H1 (cell line): Measurements from ENCODE around the gene COX7A1. TPM values are rescaled to one million over a fixed set of nuclear protein-coding genes. Genes with fewer than 3 reads are reported as not detected.

Source experiments
- ASH2L ChIP-seq: fragments of 200-600, 300-600 bp; sonication (generic); IDR thresholded peaks from one replicate; pipeline ENCODE4 v1.7.1; 2017; ENCODE audit warnings: low read length
- GTF2F1 ChIP-seq: IDR thresholded peaks from 2 replicates; pipeline ENCODE4 v1.6.1; 2012; ENCODE audit warnings: low read depth, low read length, improper control_type of control experiment, borderline replicate concordance
- SAP30 ChIP-seq: fragments of 300-600 bp; sonication (generic); IDR thresholded peaks from 2 replicates; pipeline ENCODE4 v1.7.1; 2012; ENCODE audit warnings: low read length, moderate library complexity, mild to moderate bottlenecking, inconsistent platforms; ENCODE audit not compliant: insufficient read depth, insufficient replicate concordance
- SP2 ChIP-seq: IDR thresholded peaks from 2 replicates; pipeline ENCODE4 v1.6.1; 2012; ENCODE audit warnings: mild to moderate bottlenecking, low read length, inconsistent platforms
- SUZ12 ChIP-seq: fragments of 200-600 bp; sonication (generic); IDR thresholded peaks from 2 replicates; pipeline ENCODE4 v1.6.1; 2012; ENCODE audit warnings: mild to moderate bottlenecking, inconsistent platforms, low read length, moderate library complexity, mixed read lengths
- TAF1 ChIP-seq: IDR thresholded peaks from 2 replicates; pipeline ENCODE4 v1.6.1; 2011; ENCODE audit warnings: mild to moderate bottlenecking, low read depth, low read length
- TAF7 ChIP-seq: optimal IDR thresholded peaks from 2 replicates; pipeline ENCODE3; 2011; ENCODE audit warnings: low read depth, mild to moderate bottlenecking, inconsistent platforms, low read length, moderate library complexity, borderline replicate concordance
- polyA plus RNA-seq, 7 experiments: library from polyadenylated mRNA; depleted of rRNA in 3 of 7; stranded (reverse) in 5 of 7; unstranded in 2 of 7; fragments of >200 nt in 5 of 7; fragments of 200-250 nt in 2 of 7; gene quantifications; 1 replicate in 5 of 7; 2 replicates in 1 of 7; 4 replicates in 1 of 7; pipeline versions ENCODE4 v1.2.1 to v1.2.3, GENCODE V29; 2011 to 2013; ENCODE audit warnings: missing spikeins in 2 of 7, mixed read lengths in 2 of 7
- total RNA-seq: library from RNA; stranded (reverse); fragmentation: NEBNext Ultra II Directional; extraction: Animal tissue kit (Norgen Biotek cat#: 25700); gene quantifications from 2 replicates; pipeline ENCODE4 v1.2.1, GENCODE V29; 2021
- TF ChIP-seq, protein P1 (sequence below): IDR thresholded peaks from 2 replicates; pipeline ENCODE4 v1.6.1; 2011; ENCODE audit warnings: low read depth, mild to moderate bottlenecking, low read length; ENCODE audit not compliant: insufficient read depth

COX7A1 gene
- total and polyA plus RNA-seq, 2 of the 8 experiments (the other 6 are each of a cell fraction or from before 2014, with no cell fraction given), result 0.60 TPM

DNA sequence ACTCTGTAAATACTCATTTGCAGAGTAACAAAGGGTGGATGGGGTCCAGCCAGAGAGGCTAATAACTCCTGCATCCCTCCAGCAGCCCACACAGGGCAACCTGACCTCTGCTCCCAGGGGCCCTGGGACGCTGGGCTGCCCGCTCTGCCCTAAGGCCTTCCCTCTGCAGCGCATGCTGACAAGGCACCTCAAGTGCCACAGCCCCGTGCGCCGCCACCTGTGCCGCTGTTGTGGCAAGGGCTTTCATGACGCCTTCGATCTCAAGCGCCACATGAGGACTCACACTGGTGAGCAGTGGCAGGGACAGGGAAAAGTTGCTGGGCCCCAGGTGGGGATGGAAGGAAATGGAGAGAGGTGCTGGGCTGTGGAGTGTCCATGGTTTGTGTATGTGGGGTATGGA, 39.6 kb downstream of the COX7A1 start (continued):
- TF ChIP-seq, protein P1, sequence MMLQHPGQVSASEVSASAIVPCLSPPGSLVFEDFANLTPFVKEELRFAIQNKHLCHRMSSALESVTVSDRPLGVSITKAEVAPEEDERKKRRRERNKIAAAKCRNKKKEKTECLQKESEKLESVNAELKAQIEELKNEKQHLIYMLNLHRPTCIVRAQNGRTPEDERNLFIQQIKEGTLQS, result no peak
- TF ChIP-seq GTF2F1, result no peak
- no peak for TF ChIP-seq TAF7
- TF ChIP-seq TAF1, result no peak
- no peak for TF ChIP-seq ASH2L
- TF ChIP-seq SUZ12, result no peak
- no peak for TF ChIP-seq SP2
- TF ChIP-seq SAP30, result no peak
